HG03460 (cell line): ENCODE results near the gene BRMS1L.
"Not testable (repeated sequence)": the region's sequence is repeated elsewhere in the genome, so short reads cannot be mapped to it uniquely, and the experiment has no call there.

Source experiments
- ATAC-seq: cut with Tn5 transposase; IDR thresholded peaks from one replicate; pipeline ENCODE4 v1.9.1; 2021; ENCODE audit not compliant: unreplicated experiment

The BRMS1L gene

GRCh38 chr14:35826218-35826951 is at the start of gene BRMS1L:
Gene BRMS1L, plus strand, starts transcription at chr14:35826338. Its CDS starts 179 bp downstream, at chr14:35826517.
- ATAC-seq = peak; percentile 95

- ATAC-seq = no peak
Measured at GRCh38 chr14:35776823-35777222, 49.3 kb upstream of the BRMS1L start.

GRCh38 chr14:35777550-35777949 is 48.6 kb upstream of the BRMS1L start:
- ATAC-seq = not testable (repeated sequence)

- no peak for ATAC-seq
Measured at GRCh38 chr14:35779368-35779767, 46.8 kb upstream of the BRMS1L start.

GRCh38 chr14:35783699-35784098 is 42.4 kb upstream of the BRMS1L start:
- ATAC-seq = no peak

- ATAC-seq = no peak
Measured at GRCh38 chr14:35786856-35787255, 39.3 kb upstream of the BRMS1L start.

GRCh38 chr14:35789651-35790050 is 36.5 kb upstream of the BRMS1L start:
- no peak for ATAC-seq

- ATAC-seq = no peak
Measured at GRCh38 chr14:35797796-35798195, 28.3 kb upstream of the BRMS1L start.

- ATAC-seq = no peak
Measured at GRCh38 chr14:35806006-35806907, 19.9 kb upstream of the BRMS1L start.

GRCh38 chr14:35807131-35807961 is 18.8 kb upstream of the BRMS1L start:
- ATAC-seq = no peak

GRCh38 chr14:35808076-35808637 is 18.0 kb upstream of the BRMS1L start:
- ATAC-seq = no peak

GRCh38 chr14:35808638-35809563 is 17.2 kb upstream of the BRMS1L start, which contains the start of gene RALGAPA1:
Gene RALGAPA1, minus strand, starts transcription at chr14:35809295. Its CDS starts 460 bp downstream, at chr14:35808835.
- ATAC-seq = peak; percentile 95

GRCh38 chr14:35809597-35809996 is 16.5 kb upstream of the BRMS1L start:
- ATAC-seq = no peak

GRCh38 chr14:35810963-35811362 is 15.2 kb upstream of the BRMS1L start:
- no peak for ATAC-seq

GRCh38 chr14:35814371-35815005 is 11.7 kb upstream of the BRMS1L start:
- ATAC-seq = no peak

- no peak for ATAC-seq
Measured at GRCh38 chr14:35818346-35819115, 7.6 kb upstream of the BRMS1L start.

- no peak for ATAC-seq
Measured at GRCh38 chr14:35819591-35820540, 6.3 kb upstream of the BRMS1L start.
